ENCODE data around the gene RNF144A.

RNF144A gene

GRCh38 chr2:7010391-7011054, 93.3 kb downstream of the RNF144A start:
- no peak for TF ChIP-seq CTCF (conservative IDR thresholded peaks at IDR 0.05; ENCODE audit: low read length)
- no peak overlapping the region for H3K4me3 ChIP-seq (ENCODE audit: low read length)
- peak; percentile 93 for DNase-seq (ENCODE audit: low read depth)

GRCh38 chr2:7011356-7012083, 94.3 kb downstream of the RNF144A start:
- no peak overlapping the region for H3K4me3 ChIP-seq (ENCODE audit: low read length)
- no peak for TF ChIP-seq CTCF (conservative IDR thresholded peaks at IDR 0.05; ENCODE audit: low read length)
- peak; percentile 91 for DNase-seq (ENCODE audit: low read depth)

GRCh38 chr2:7012141-7012764, 95.0 kb downstream of the RNF144A start:
- 0 out of 2 replicates have a peak, but pooled peaks have one; percentile 6 for TF ChIP-seq CTCF (conservative IDR thresholded peaks at IDR 0.05; ENCODE audit: low read length)
- no peak overlapping the region for H3K4me3 ChIP-seq (ENCODE audit: low read length)
- DNase-seq (ENCODE audit: low read depth): peak; percentile 49

GRCh38 chr2:7013471-7014160, 96.4 kb downstream of the RNF144A start:
- no peak overlapping the region for H3K4me3 ChIP-seq (ENCODE audit: low read length)
- no peak for DNase-seq (ENCODE audit: low read depth)
- TF ChIP-seq CTCF (conservative IDR thresholded peaks at IDR 0.05; ENCODE audit: low read length): no peak

- DNase-seq (ENCODE audit: low read depth): peak; percentile 61
- no peak overlapping the region for H3K4me3 ChIP-seq (ENCODE audit: low read length)
- TF ChIP-seq CTCF (conservative IDR thresholded peaks at IDR 0.05; ENCODE audit: low read length): peak; percentile 52
Measured at GRCh38 chr2:7014174-7014640, 97.0 kb downstream of the RNF144A start.

GRCh38 chr2:7015007-7015950, 98.1 kb downstream of the RNF144A start:
- DNase-seq (ENCODE audit: low read depth): no peak
- H3K4me3 ChIP-seq (ENCODE audit: low read length): no peak overlapping the region
- no peak for TF ChIP-seq CTCF (conservative IDR thresholded peaks at IDR 0.05; ENCODE audit: low read length)
